Adrenal gland (tissue), 12 donors: Measurements from ENCODE around the gene HAUS1. TPM values are rescaled to one million over a fixed set of nuclear protein-coding genes. Genes with fewer than 3 reads are reported as not detected.

ENCODE experiments used
- DNase-seq, 7 donors: peaks; one replicate each; pipeline ENCODE4 v3.0.0-alpha.2; 2019 to 2020
- H3K27ac ChIP-seq, 5 donors: fragments of 200-600 bp; sonication (generic) in 4 of 5; 1 replicate in 3 of 5; 2 replicates in 2 of 5; pipeline versions ENCODE4 v1.5.1 to v1.8.0; 2016 to 2020; ENCODE audit warnings: mild to moderate bottlenecking in 1 of 5
- H3K27me3 ChIP-seq: fragments of 200-600 bp; 2 replicates; pipeline ENCODE4 v1.8.0; 2021
- H3K36me3 ChIP-seq, 2 donors: fragments of 200-600 bp; replicated peaks in 1 of 2; 1 replicate in 1 of 2; 2 replicates in 1 of 2; pipeline versions ENCODE4 v1.5.1 to v1.8.0; 2018 to 2022
- H3K4me1 ChIP-seq, 2 donors: fragments of 200-600 bp; replicated peaks in 1 of 2; 1 replicate in 1 of 2; 2 replicates in 1 of 2; pipeline versions ENCODE4 v1.5.1 to v1.8.0; 2018 to 2021
- H3K4me3 ChIP-seq, 4 donors: fragments of 200-600 bp; sonication (generic) in 3 of 4; one replicate each; pipeline ENCODE4 v1.5.1; 2016 to 2018
- H3K9me3 ChIP-seq, 3 donors: fragments of 200-600 bp; sonication (generic) in 1 of 3; replicated peaks in 1 of 3; 1 replicate in 2 of 3; 2 replicates in 1 of 3; pipeline versions ENCODE4 v1.5.1 to v1.8.0; 2016 to 2021
- CTCF ChIP-seq, 6 experiments: fragments of 450-650 bp in 4 of 6; fragments of 200-600 bp in 2 of 6; sonication (generic) in 1 of 6; IDR thresholded peaks; 1 replicate in 5 of 6; 2 replicates in 1 of 6; pipeline versions ENCODE4 v1.5.1 to v1.8.0; 2016 to 2021; ENCODE audit warnings: antibody characterized with exemption in 6 of 6, mild to moderate bottlenecking in 2 of 6, moderate library complexity in 1 of 6
- POLR2A ChIP-seq, 2 donors: fragments of 450-650 bp; IDR thresholded peaks; one replicate each; pipeline ENCODE4 v1.6.1; 2017; ENCODE audit warnings: antibody characterized with exemption in 2 of 2, mild to moderate bottlenecking in 2 of 2, moderate library complexity in 1 of 2
- WGBS, 4 donors: extraction: QIAGEN DNeasy Blood & Tissue Kit in 2 of 4; methylation state at CpG; one replicate each; pipeline versions ENCODE4 v1.1.5 to v1.1.7; 2013 to 2017; 5-methylcytosine and 5-hydroxymethylcytosine counted together
- intact Hi-C, 2 donors: fragments of 100-400 bp; cut with DNase I; formaldehyde crosslinking; loops; one replicate each; pipeline versions ENCODE4 v1.14.1 to v1.15.0; 2022 to 2023
- polyA plus RNA-seq, 3 donors: library from polyadenylated mRNA; stranded (reverse); fragments of 200-250 nt in 2 of 3; fragments of 350-450 nt in 1 of 3; fragmentation: Illumina TruSeq in 1 of 3; extraction: RNeasy Lipid Tissue Mini Kit (QIAGEN cat#74804) in 1 of 3; gene quantifications; one replicate each; pipeline ENCODE4 v1.2.3, GENCODE V29; 2013 to 2014
- small RNA-seq, 2 donors: library from RNA; depleted of rRNA; stranded (forward); fragments of <200 nt; gene quantifications; one replicate each; pipeline ENCODE3, GENCODE V24; 2016
- total RNA-seq, 9 donors: library from RNA; depleted of rRNA in 4 of 9; stranded (reverse); fragments of >200 nt in 4 of 9; fragments of 120-200 nt in 1 of 9; fragmentation: NEBNext Ultra II Directional in 1 of 9; extraction: Animal tissue kit (Norgen Biotek cat#: 25700) in 1 of 9; gene quantifications; one replicate each; pipeline versions ENCODE4 v1.1.0 to v1.2.4, GENCODE V29; 2013 to 2023
- donor health status: healthy with polysubstance abuse.
- donor health status: Bipolar disorder and iron deficiency.
- donor health status: DM: yes; HTN: yes; CAD: no.
- donor health status: DM: no; HTN: no; CAD: no.
- donor health status: DM: no; HTN: no; CAD: no.
- donor health status: DM: yes; HTN: yes; CAD: no.

The HAUS1 gene
- total and polyA plus RNA-seq, 12 donors: 12.2 to 42.9 (median 17.2) TPM

DNA sequence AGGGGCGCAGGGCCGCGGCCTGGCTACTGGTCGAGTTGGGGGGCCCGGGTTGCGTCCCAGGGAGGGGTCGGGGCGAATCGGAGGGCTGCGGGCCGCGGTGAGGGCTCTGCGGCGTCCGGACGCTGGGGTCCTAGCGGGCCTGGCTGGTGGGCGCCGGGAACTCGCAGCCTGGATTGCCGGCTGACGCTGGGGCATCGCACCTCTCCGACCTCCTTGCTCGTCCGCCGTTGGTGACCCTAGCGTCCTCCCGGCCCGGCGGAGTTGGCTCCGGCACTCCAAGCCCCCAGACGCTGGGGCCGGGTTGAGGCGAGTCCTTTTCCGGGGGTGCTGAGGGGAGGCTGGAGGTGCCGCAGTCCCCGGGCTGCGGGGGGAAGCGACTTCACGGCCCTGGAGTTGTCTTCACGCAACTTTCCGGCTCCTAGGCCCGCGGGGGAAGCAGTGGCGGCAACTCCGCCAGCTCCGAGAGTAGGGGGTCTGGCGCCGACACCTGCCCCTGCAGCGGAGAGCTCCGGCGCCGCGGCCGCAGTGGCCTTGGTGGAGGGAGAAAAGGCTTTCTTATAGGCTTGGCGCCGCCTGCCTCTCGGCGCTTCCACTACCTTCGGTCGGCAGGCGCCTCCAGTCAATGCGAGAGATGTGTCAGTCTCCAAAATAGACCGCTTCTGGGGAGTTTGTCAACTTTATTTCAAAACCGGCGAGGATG, 70.3 kb downstream of the HAUS1 start:
- DNase-seq: peak; percentile 32 to 54 (median 38)
- H3K4me3 ChIP-seq: peak overlapping the region; percentile 79 to 100 (median 86)
- 0 to 1% (median 0%) methylated on average over 3 to 67 of the region's 67 CpGs for WGBS, 4 donors
- no peak for TF ChIP-seq CTCF (IDR thresholded peaks at IDR 0.05)
- peak in 1 of 2 donors; percentile 26 for TF ChIP-seq POLR2A (IDR thresholded peaks at IDR 0.05)
- H3K36me3 ChIP-seq: no peaks in the 10 kb centered on the region
- H3K27me3 ChIP-seq: no peaks in the 10 kb centered on the region
- H3K27ac ChIP-seq: peak overlapping the region in 4 of 5 donors; percentile 87 to 90 (median 88)
- intact Hi-C loops: loop anchor here (5.0 to 10.0 kb wide), 2 partner anchors 100 to 483 kb away; partner anchors contain the start of gene LOXHD1 (in 1 of the 2)
- peaks cover 10 to 19% of the 10 kb centered on the region in 2 donors for H3K4me1 ChIP-seq
- no peaks in the 10 kb centered on the region for H3K9me3 ChIP-seq

GRCh38 chr18:46176001-46176400, 71.8 kb downstream of the HAUS1 start:
- peaks cover 10 to 19% of the 10 kb centered on the region in 2 donors for H3K4me1 ChIP-seq

More at GRCh38 chr18:46176001-46176400, 71.8 kb downstream of the HAUS1 start:
- Histone ChIP-seq H3K27ac (no peak overlapping the region), H3K27me3 (no peaks in the 10 kb centered on the region), H3K36me3 (no peaks in the 10 kb centered on the region), H3K4me3 (no peak overlapping the region), H3K9me3 (no peaks in the 10 kb centered on the region)
- no peak for DNase-seq
- TF ChIP-seq POLR2A (IDR thresholded peaks at IDR 0.05) (no peak), CTCF (IDR thresholded peaks at IDR 0.05) (no peak)
- intact Hi-C loops: loop anchor here in 1 of 2 donors (10.0 kb wide), 1 partner anchor 99 kb away; no protein-coding TSS in a partner anchor
- WGBS, 4 donors: 90 to 93% (median 93%) methylated on average over 3 of the region's 3 CpGs

Small RNA genes lying within 50 kb of the gene (small RNA-seq; reads per million reads assigned to genes)
- 0 reads per million in 2 donors for gene RNU6-1278P
- gene RNY4P37: 0 reads per million in 2 donors

Other genes starting within 250 kb of the HAUS1 start
- 10 to 100 TPM; 15.1 to 80.3 (median 24.4) TPM for gene EPG5, start 137.1 kb upstream of the HAUS1 start, total RNA-seq
- 10 to 100 TPM in 1 of 3 donors, 1 to 10 TPM in 2; 7.3 to 21.6 (median 8.0) TPM for gene EPG5, start 137.1 kb upstream of the HAUS1 start, polyA plus RNA-seq
- 10 to 100 TPM in 3 of 9 donors, 1 to 10 TPM in 6; 5.3 to 17.8 (median 8.7) TPM for gene PSTPIP2, start 32.1 kb upstream of the HAUS1 start, total RNA-seq
- gene PSTPIP2, start 32.1 kb upstream of the HAUS1 start, polyA plus RNA-seq: 1 to 10 TPM; 6.6 to 9.1 (median 7.0) TPM
- gene ATP5F1A, start 6.1 kb upstream of the HAUS1 start, total RNA-seq: 1,000 to 10,000 TPM in 1 of 9 donors, 100 to 1,000 TPM in 8; 597 to 1,012 (median 711) TPM
- 100 to 1,000 TPM; 194 to 697 (median 252) TPM for gene ATP5F1A, start 6.1 kb upstream of the HAUS1 start, polyA plus RNA-seq